BE2C (cell line): ENCODE results near the gene HADH.

Source experiments
- DNase-seq: peaks from one replicate; pipeline ENCODE4 v3.0.0-alpha.2; 2020
- H3K27me3 ChIP-seq: fragments of 250-450 bp; sonication (Bioruptor Pico); 2 replicates; pipeline ENCODE4 v1.5.1; 2020; ENCODE audit warnings: mild to moderate bottlenecking
- H3K36me3 ChIP-seq: fragments of 250-450 bp; sonication (Bioruptor Pico); 2 replicates; pipeline ENCODE4 v1.5.1; 2020; ENCODE audit warnings: mild to moderate bottlenecking
- H3K4me1 ChIP-seq: fragments of 250-450 bp; sonication (Bioruptor Pico); 2 replicates; pipeline ENCODE4 v1.5.1; 2020
- H3K4me3 ChIP-seq: 2 replicates; pipeline ENCODE4 v1.5.1; 2011; ENCODE audit warnings: low read depth, low read length
- H3K9me3 ChIP-seq: fragments of 250-450 bp; sonication (Bioruptor Pico); 2 replicates; pipeline ENCODE4 v1.5.1; 2020
- CTCF ChIP-seq: IDR thresholded peaks from 2 replicates; pipeline ENCODE4 v1.5.1; 2012; ENCODE audit warnings: mild to moderate bottlenecking, low read depth, low read length

HADH gene

DNA sequence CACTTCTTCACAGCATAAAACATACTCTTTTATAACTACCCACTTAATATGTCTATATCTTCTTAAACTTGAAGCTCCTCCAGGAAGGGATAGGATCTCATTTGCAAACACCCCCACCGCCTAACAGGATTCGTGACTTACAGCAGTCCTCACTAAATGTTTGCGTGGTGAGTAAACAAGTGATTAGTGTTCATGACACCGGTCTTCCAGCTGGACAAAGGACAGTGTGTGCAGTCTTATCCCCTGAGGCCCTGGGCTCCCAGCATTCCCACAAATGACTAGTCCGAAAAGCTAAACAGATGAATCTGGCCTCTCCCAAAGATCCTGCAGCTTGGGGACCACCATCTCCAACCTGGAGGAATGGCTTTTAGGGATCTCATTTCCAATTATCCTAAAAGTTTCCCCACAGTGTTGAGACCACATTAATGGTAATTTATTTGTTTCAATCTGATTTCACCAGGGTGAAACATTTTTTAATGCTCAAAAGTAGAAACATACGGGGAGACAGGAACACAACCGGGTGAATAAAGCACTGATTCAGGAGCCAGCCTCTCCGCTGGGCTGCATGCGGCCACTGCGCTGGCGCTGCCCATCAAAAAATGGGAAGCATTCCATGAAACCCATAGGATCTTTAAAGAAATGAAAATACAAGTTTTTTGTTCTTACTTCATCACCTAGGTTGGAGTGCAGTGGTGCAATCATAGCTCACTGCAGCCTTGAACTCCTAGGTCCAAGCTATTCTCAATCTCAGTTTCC is 69.2 kb downstream of the HADH start:
- TF ChIP-seq CTCF, result no peak
- Histone ChIP-seq H3K9me3 (no peaks in the 10 kb centered on the region; the same call in 1 of the 2 replicates), H3K4me1 (no peaks in the 10 kb centered on the region), H3K4me3 (no peak overlapping the region), H3K36me3 (no peaks in the 10 kb centered on the region), H3K27me3 (peaks cover 67% of the 10 kb centered on the region)
- no peak for DNase-seq

- peak; percentile 18 for DNase-seq
- Histone ChIP-seq H3K36me3 (no peaks in the 10 kb centered on the region), H3K4me3 (no peak overlapping the region), H3K9me3 (no peaks in the 10 kb centered on the region), H3K27me3 (peaks cover 68% of the 10 kb centered on the region), H3K4me1 (no peaks in the 10 kb centered on the region)
- TF ChIP-seq CTCF, result peak; percentile 49
These were observed 70.5 kb downstream of the HADH start for GRCh38 chr4:108060164-108060563.

- Histone ChIP-seq H3K9me3 (no peaks in the 10 kb centered on the region), H3K4me1 (no peaks in the 10 kb centered on the region), H3K4me3 (no peak overlapping the region), H3K27me3 (peaks cover 67% of the 10 kb centered on the region), H3K36me3 (no peaks in the 10 kb centered on the region)
- TF ChIP-seq CTCF, result no peak
- no peak for DNase-seq
These were observed 71.1 kb downstream of the HADH start for GRCh38 chr4:108060686-108061321.

DNA sequence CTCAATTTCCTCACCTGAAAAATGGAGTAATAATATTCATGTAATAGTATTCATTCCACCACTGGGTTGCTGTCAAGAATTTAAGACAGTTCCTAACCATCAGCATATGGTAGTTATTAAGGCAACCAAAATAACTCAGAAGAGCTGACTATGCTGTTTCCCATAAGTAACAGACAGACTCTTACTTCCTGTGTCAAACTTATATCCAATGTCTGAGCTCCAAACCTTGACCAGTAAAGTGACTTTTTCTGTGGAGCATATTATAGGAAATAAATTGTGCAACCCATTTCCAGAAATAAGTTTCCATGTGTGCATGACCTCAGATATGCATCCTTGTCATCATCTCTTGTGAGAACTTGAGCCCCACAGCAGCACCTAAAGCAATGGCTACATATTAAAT is 78.8 kb downstream of the HADH start:
- no peaks in the 10 kb centered on the region for H3K36me3 ChIP-seq
- DNase-seq, result no peak
- H3K27me3 ChIP-seq, result peaks cover 64% of the 10 kb centered on the region
- H3K4me3 ChIP-seq, result no peak overlapping the region
- no peak for TF ChIP-seq CTCF
- H3K4me1 ChIP-seq, result no peaks in the 10 kb centered on the region
- H3K9me3 ChIP-seq, result no peaks in the 10 kb centered on the region

DNA sequence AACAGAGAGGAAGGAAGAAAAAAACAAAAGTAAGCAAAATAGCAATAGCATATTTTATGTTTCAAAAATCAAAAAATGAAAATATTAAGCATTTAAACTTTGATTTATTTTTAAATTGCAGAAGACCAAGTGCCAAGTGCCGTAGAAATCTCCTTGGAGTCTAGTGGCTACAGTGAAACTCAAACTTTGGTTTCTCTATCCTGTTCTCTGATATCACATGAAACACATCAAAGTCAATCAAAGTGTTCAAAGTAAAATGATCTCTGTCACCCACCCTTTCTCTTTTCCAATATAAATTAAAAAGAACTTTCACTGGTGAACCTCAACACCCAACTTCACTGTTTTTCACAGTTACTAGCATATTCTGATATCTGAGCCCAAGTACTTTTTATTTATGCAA is 81.1 kb downstream of the HADH start:
- Histone ChIP-seq H3K27me3 (peaks cover 52% of the 10 kb centered on the region), H3K9me3 (no peaks in the 10 kb centered on the region), H3K4me3 (no peak overlapping the region), H3K36me3 (no peaks in the 10 kb centered on the region), H3K4me1 (no peaks in the 10 kb centered on the region)
- TF ChIP-seq CTCF, result no peak
- DNase-seq, result no peak

DNA sequence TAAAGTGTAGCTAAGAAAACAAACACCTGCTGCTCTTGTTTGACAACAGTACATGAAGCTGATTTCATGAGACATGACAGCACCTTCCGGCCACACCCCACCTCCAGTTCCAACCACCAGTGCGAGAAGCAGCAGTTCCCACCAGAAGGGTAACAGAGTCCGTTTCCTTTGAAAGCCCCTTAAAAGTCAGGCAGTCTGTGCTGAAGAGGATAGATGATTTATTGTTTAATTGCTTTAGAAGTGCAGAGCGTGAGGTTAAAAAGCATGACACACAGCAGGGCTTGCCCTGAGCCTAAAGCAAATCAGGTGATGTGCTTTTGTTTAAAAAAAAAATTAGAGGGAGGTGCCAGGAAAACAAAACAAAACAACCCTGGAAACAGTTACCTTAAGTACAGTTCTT is 82.6 kb downstream of the HADH start:
- H3K36me3 ChIP-seq, result no peaks in the 10 kb centered on the region
- no peaks in the 10 kb centered on the region for H3K9me3 ChIP-seq
- no peak for DNase-seq
- no peaks in the 10 kb centered on the region for H3K4me1 ChIP-seq
- no peak overlapping the region for H3K4me3 ChIP-seq
- no peak for TF ChIP-seq CTCF
- peaks cover 40% of the 10 kb centered on the region for H3K27me3 ChIP-seq
